CD4-positive, alpha-beta T cell treated with Interleukin-4 for 4 hours (primary cell): ENCODE data around the gene OXT.
"Not testable (repeated sequence)": the region's sequence is repeated elsewhere in the genome, so short reads cannot be mapped to it uniquely, and the experiment has no call there.

Source experiments
- DNase-seq: peaks from one replicate; pipeline ENCODE4 v3.0.0-alpha.2; 2020

OXT gene

DNA sequence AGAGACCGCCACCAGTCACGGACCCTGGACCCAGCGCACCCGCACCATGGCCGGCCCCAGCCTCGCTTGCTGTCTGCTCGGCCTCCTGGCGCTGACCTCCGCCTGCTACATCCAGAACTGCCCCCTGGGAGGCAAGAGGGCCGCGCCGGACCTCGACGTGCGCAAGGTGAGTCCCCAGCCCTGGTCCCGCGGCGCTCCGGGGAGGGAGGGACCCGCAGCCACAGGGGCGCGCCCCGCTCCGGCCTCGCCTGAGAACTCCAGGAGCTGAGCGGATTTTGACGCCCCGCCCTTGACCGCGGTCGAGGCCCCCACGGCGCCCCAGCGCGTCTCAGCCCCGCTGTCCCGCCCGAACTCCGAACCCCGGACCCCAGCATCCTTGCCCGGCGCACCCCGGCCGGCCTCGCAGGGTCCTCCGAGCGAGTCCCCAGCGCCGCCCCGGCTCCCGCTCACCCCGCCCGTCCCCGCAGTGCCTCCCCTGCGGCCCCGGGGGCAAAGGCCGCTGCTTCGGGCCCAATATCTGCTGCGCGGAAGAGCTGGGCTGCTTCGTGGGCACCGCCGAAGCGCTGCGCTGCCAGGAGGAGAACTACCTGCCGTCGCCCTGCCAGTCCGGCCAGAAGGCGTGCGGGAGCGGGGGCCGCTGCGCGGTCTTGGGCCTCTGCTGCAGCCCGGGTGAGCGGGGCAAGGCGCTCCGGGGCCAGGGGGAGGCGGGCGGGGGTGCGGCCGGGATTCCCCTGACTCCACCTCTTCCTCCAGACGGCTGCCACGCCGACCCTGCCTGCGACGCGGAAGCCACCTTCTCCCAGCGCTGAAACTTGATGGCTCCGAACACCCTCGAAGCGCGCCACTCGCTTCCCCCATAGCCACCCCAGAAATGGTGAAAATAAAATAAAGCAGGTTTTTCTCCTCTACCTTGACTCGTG is at the start of gene OXT:
Gene OXT (plus strand): TSS at position 11 of the 920 bp plus-strand sequence. CDS start 36 bp downstream, at position 47.
- DNase-seq, result peak; percentile 77

- DNase-seq, result no peak
Measured at GRCh38 chr20:3021777-3022176, 49.6 kb upstream of the OXT start.

DNA sequence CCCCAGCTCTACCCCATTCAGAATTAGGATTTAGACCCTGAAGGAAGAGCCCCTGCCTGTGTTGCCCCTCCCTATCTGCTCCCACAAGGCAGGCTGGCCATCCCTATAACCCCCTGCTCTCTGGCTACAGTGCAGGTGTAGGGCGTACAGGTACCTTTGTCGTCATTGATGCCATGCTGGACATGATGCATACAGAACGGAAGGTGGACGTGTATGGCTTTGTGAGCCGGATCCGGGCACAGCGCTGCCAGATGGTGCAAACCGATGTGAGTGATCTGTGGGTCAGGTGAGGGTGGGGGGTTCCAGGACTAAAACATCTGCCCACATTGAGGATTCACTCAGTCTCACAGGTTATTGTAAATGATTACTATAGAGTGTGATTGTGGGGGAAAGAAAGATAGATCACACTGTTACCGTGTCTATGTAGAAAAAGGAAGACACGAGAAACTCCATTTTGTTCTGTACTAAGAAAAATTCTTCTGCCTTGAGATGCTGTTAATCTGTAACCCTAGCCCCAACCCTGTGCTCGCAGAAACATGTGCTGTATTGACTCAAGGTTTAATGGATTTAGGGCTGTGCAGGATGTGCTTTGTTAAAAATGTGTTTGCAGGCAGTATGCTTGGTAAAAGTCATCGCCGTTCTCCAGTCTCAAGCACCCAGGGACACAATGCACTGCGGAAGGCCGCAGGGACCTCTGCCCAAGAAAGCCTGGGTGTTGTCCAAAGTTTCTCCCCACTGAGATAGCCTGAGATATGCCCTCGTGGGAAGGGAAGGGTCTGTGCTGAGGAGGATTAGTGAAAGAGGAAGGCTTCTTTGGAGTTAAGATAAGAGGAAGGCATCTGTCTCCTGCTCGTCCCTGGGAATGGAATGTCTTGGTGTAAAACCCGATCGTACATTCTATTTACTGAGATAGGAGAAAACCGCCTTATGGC is 48.6 kb upstream of the OXT start:
- DNase-seq, result not testable (repeated sequence)

DNA sequence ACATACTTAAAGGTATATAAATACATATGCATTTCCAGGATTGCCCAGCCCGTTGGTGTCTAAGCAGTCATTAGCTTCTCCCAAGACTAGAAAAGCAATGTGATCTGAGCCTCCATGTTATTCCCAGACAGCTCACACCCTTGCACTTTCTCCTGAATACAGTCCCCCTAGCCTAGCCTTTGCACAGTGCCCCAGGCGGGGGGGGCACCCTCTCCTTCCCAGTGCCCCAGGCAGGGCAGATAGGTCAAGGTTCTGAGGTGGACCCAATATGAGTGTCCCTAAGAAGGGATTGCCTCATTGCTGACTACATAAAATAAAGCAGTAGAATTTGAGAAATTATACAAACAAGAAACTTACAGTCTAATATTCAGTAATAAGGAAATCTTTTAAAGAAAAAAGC is 43.4 kb upstream of the OXT start:
- DNase-seq, result no peak

DNA sequence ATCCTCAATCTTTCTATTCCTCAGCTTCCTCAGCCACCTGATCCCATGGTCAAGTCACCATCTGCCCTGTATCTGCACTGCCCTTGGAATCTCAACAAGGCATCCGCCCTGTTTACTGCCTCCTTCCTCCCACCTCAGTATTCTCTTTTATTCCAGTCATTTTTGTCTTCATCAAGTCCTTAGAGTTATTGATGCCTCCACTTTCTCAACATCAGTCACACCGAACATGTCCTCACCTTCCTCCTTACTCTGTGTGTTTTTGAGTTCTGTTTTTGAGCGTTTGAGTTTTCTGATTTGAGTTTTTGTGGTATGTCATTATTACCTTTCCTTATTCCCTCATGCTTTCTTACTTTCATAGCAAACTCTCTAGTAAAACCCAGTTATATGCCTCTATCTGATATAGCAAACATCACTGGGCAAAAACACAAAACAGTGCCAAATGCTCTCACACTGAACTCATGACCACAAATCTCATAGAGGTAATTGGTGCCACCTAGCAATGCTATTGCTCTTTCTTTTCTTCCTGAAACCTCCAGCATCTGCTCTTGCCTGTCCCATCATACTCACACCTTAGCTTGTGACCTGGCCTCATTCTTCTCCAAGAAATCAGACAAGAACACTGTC is 39.8 kb upstream of the OXT start:
- no peak for DNase-seq

GRCh38 chr20:3032624-3033023 is 38.8 kb upstream of the OXT start:
- no peak for DNase-seq

DNA sequence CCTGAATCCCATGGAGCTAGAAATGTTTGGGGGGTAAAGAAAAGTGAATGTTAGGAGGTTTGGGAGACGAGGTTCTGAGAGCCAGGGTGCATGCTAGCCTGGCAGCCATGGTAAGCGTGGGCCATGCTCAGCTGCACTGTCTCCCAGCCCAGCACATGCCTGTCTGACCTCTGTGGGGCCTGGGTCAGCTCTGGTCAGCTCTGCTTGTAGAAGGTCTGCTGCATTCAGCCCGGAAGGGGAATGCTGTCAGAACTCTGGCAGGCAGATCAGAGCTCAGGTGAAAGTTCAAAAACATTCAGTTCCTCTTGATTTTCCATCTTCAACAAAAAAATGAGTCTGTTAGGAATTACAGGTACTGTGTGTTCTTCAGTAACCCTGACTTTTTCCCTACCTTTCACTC is 33.8 kb upstream of the OXT start:
- no peak for DNase-seq

DNA sequence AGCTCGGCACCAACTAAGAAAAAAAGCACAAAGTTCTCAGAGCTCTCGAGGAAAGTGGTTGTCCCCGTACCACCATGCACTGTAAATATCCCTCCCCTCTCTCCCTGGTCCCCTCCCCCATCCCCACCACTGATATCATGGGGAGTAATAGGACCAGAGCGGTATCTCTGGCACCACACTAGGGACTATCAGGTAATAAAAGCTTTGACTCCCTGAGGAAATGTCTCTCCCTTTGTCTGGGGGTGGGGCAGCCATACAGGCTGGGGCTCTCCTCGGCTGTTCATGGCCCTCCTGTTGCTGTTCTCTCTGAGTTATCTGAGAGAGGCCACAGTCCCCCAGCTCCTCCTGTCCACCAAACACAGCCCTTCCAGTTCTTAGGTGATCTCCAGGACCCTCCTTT is 33.0 kb upstream of the OXT start:
- DNase-seq, result no peak

DNA sequence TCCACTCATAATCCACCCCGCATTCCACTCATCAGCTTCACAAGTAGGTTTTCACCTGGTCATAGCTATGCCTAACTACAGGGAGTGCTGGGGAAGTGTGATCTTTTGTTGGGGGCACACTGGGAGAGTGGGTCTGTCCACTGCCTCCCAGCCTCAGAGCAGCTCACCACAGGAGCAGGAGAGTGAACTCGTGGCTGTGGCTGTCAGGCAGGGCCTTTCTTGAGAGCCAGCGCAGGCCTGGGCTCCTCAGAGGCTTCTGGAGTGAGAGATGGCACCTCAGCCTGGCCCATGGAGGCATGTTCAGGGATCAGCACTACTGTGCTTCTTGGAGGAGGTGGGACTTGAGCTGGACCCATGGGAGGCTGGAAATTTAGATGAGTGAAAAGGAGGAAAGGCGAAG is 32.0 kb upstream of the OXT start:
- no peak for DNase-seq

GRCh38 chr20:3040086-3040485 is 31.3 kb upstream of the OXT start:
- no peak for DNase-seq

DNA sequence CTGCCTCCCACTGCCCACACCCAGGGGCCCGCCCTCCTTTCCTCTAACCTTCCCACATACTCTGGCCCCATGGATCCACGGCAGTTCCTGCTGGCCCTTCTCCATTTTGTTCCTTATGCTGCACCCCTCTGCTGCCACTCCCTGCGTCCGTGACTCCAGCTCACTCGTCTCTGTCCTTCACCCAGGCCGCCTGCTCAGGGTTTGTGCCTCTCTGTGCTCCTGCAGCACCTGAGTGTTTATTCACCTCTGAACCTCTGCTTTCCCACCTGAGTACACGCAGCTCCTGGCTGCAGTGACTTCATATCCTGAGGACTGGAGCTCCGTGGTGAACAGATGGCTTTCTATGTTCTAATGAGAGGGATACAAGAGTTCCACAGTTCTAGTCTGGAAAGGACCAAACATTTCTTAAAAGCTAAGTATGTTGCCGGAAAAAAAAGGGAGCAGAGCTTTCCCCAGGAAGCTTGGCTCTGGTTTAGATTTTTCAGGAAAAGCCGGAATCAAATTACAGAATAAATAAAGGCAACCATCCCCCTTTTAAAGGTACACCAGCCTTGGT is 29.5 kb upstream of the OXT start:
- no peak for DNase-seq

GRCh38 chr20:3042625-3043024 is 28.8 kb upstream of the OXT start:
- no peak for DNase-seq

GRCh38 chr20:3043322-3043721 is 28.1 kb upstream of the OXT start, which contains the start of gene GNRH2:
TSS of gene GNRH2 (plus strand) at chr20:3043622. CDS start at chr20:3044415, 793 bp downstream.
- DNase-seq, result no peak

DNA sequence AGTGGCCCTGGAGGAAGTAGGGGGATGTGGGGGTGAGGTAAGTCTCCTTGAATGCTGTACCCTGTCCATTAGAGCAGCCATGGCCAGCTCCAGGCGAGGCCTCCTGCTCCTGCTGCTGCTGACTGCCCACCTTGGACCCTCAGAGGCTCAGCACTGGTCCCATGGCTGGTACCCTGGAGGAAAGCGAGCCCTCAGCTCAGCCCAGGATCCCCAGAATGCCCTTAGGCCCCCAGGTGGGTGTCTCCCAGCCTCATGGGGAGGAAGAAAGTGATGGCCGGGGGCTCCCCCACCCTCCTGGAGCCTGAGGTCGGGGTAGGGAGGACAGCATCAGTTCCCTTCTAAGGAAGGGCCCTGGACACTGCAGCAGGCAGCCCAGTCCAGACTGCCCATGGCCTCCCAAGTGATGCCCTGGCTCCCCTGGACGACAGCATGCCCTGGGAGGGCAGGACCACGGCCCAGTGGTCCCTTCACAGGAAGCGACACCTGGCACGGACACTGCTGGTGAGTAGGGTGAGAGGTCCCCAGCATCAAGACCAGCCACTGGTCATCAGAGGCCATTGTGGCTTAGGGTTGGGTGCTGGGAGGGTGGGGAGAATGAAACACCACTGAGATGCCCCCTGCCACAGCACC is 27.0 kb upstream of the OXT start:
- DNase-seq, result no peak

DNA sequence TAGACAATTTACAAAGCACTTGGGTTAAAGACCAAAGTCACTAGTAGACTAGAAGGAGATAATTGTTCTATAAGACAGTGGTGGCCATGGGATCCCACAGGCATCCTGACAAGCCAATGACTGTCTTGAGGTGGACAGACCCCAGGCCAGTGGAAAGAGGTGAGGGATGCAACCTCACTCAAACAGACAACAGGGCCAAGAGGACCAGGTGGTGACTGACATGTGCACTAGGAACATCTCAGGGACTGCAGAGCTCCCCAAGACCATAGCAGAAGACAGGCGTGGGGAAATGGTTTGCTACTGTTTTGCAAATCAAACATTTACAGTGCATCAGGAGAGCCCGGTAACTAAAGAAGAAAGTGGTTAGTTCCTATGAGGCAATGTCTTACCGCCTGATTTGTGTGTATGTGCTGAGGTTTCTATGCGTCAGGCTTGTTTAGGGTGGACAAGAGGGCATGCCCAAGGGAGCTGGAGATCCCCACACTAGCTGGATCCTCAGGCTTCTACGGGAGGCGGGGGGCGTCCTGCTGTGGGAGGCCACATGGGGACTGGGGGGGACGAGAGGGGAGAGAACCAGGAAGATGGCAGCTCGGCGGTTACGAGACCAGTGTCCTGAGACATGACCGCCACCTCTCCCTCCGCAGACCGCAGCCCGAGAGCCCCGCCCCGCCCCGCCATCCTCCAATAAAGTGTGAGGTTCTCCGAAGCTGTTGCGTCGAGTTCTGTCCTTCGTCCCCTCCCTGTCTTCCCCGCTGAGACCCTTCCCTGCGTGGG is 26.2 kb upstream of the OXT start:
- peak; percentile 43 for DNase-seq

- peak; percentile 71 for DNase-seq
Measured at GRCh38 chr20:3045816-3046676, 25.4 kb upstream of the OXT start, which contains the start of gene MRPS26. TSS of gene MRPS26 (plus strand) at chr20:3046052. CDS start at chr20:3046069, 17 bp downstream.

- no peak for DNase-seq
Measured at GRCh38 chr20:3046677-3047462, 24.6 kb upstream of the OXT start.

GRCh38 chr20:3047486-3048419 is 23.7 kb upstream of the OXT start:
- no peak for DNase-seq
